ENCODE data around the gene FHIT. TPM values are rescaled to one million over a fixed set of nuclear protein-coding genes. Genes with fewer than 3 reads are reported as not detected.

Gene FHIT
- total and polyA plus RNA-seq, 11 donors: 4.2 to 26.8 (median 16.5) TPM

DNA sequence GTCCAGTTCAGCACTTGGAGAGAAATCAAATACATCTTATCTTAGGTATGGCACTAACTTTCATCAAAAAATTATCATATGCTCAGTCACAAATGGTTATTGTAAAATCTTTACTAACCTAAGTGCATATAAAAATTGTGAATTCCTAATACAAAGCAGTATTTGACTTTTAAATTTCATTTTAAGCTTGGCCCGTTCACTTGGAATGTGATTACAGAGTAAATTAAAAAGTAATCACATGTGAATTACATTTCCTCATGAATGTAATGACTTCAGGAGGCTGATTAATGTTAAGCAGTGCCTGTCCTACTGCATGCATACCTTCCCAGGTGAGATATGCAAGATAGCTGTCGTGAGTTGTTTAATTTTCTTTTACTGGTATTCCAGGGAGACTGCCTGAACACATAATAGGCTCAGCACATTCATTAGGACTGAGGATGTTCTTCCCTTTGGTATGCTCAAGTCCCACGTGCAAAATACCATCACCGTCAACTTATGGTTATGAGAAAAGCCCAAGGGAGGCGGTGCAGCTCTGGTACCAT is 1053.0 kb downstream of the FHIT start:
- no peak for DNase-seq
- H3K27ac ChIP-seq: no peak overlapping the region
- intact Hi-C loops (cut with DNase I): no loop called here
- peaks cover 0 to 8% (median 0%) of the 10 kb centered on the region in 12 donors for H3K9me3 ChIP-seq
- TF ChIP-seq, protein P1, sequence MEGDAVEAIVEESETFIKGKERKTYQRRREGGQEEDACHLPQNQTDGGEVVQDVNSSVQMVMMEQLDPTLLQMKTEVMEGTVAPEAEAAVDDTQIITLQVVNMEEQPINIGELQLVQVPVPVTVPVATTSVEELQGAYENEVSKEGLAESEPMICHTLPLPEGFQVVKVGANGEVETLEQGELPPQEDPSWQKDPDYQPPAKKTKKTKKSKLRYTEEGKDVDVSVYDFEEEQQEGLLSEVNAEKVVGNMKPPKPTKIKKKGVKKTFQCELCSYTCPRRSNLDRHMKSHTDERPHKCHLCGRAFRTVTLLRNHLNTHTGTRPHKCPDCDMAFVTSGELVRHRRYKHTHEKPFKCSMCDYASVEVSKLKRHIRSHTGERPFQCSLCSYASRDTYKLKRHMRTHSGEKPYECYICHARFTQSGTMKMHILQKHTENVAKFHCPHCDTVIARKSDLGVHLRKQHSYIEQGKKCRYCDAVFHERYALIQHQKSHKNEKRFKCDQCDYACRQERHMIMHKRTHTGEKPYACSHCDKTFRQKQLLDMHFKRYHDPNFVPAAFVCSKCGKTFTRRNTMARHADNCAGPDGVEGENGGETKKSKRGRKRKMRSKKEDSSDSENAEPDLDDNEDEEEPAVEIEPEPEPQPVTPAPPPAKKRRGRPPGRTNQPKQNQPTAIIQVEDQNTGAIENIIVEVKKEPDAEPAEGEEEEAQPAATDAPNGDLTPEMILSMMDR (IDR thresholded peaks at IDR 0.05): no peak
- TF ChIP-seq POLR2A (IDR thresholded peaks at IDR 0.05): no peak
- WGBS, 4 donors: 86 to 92% (median 88%) methylated on average over 5 of the region's 5 CpGs
- no peak overlapping the region for H3K4me3 ChIP-seq
- no peak for ATAC-seq
- no peaks in the 10 kb centered on the region for H3K27me3 ChIP-seq
- no peaks in the 10 kb centered on the region for H3K36me3 ChIP-seq
- H3K4me1 ChIP-seq: no peaks in the 10 kb centered on the region

GRCh38 chr3:60192297-60193114 is 1058.7 kb downstream of the FHIT start:
- DNase-seq: no peak
- Histone ChIP-seq H3K27ac (no peak overlapping the region), H3K36me3 (no peaks in the 10 kb centered on the region), H3K27me3 (no peaks in the 10 kb centered on the region), H3K9me3 (peaks cover 0 to 13% (median 0%) of the 10 kb centered on the region in 12 donors), H3K4me1 (peaks cover 0 to 16% (median 0%) of the 10 kb centered on the region in 12 donors), H3K4me3 (no peak overlapping the region)
- no peak for ATAC-seq
- TF ChIP-seq, protein P1 (IDR thresholded peaks at IDR 0.05): no peak
- no peak for TF ChIP-seq POLR2A (IDR thresholded peaks at IDR 0.05)
- WGBS, 4 donors: 91 to 93% (median 92%) methylated on average over 7 of the region's 7 CpGs
- intact Hi-C loops (cut with DNase I): no loop called here

GRCh38 chr3:60190073-60190472 is 1061.2 kb downstream of the FHIT start:
- WGBS, 4 donors: 27 to 38% (median 32%) methylated on average over 2 of the region's 2 CpGs
- peaks cover 0 to 16% (median 0%) of the 10 kb centered on the region in 12 donors for H3K4me1 ChIP-seq
- H3K27ac ChIP-seq: no peak overlapping the region
- no peak overlapping the region for H3K4me3 ChIP-seq
- intact Hi-C loops (cut with DNase I): no loop called here
- DNase-seq (no peak), ATAC-seq (no peak)
- H3K9me3 ChIP-seq: peaks cover 0 to 13% (median 0%) of the 10 kb centered on the region in 12 donors
- no peaks in the 10 kb centered on the region for H3K36me3 ChIP-seq
- no peaks in the 10 kb centered on the region for H3K27me3 ChIP-seq
- TF ChIP-seq POLR2A (IDR thresholded peaks at IDR 0.05): no peak
- TF ChIP-seq, protein P1 (IDR thresholded peaks at IDR 0.05): no peak

GRCh38 chr3:60189304-60189703 is 1061.9 kb downstream of the FHIT start:
- peaks cover 0 to 16% (median 0%) of the 10 kb centered on the region in 12 donors for H3K4me1 ChIP-seq
- H3K36me3 ChIP-seq: no peaks in the 10 kb centered on the region
- H3K27me3 ChIP-seq: no peaks in the 10 kb centered on the region
- WGBS, 4 donors: 81 to 87% (median 84%) methylated on average over 3 of the region's 3 CpGs
- H3K4me3 ChIP-seq: no peak overlapping the region
- DNase-seq (no peak), ATAC-seq (no peak)
- H3K9me3 ChIP-seq: peaks cover 0 to 9% (median 0%) of the 10 kb centered on the region in 12 donors
- intact Hi-C loops (cut with DNase I): no loop called here
- no peak overlapping the region for H3K27ac ChIP-seq
- no peak for TF ChIP-seq POLR2A (IDR thresholded peaks at IDR 0.05)
- TF ChIP-seq, protein P1 (IDR thresholded peaks at IDR 0.05): no peak
